Mammary microvascular endothelial cell (primary cell): ENCODE results near the gene SLC35F5. TPM values are rescaled to one million over a fixed set of nuclear protein-coding genes. Genes with fewer than 3 reads are reported as not detected.

ENCODE experiments used
- total RNA-seq: library from RNA; depleted of rRNA; stranded (reverse); fragments of >200 nt; gene quantifications from 2 replicates; pipeline ENCODE4 v1.2.3, GENCODE V29; 2015

SLC35F5 gene
- total RNA-seq = 45.8 and 50.9 TPM in 2 replicates

GRCh38 chr2:113756355-113757137 lies at the start of gene SLC35F5:
TSS of gene SLC35F5 (minus strand) at chr2:113756642. CDS start at chr2:113756409, 233 bp downstream.

Other genes starting within 250 kb of the SLC35F5 start
- gene RABL2A, start 129.4 kb downstream of the SLC35F5 start, total RNA-seq = 0.98 and 2.1 TPM in 2 replicates
- gene ACTR3, start 133.4 kb upstream of the SLC35F5 start, total RNA-seq = 330 and 338 TPM in 2 replicates